ENCODE measurements around the gene IGFN1.

IGFN1 gene

GRCh38 chr1:201185527-201186128 lies 5.0 kb upstream of the IGFN1 start:
- DNase-seq (ENCODE audit: low read depth): no peak

- DNase-seq (ENCODE audit: low read depth): no peak
These were observed 4.4 kb upstream of the IGFN1 start for GRCh38 chr1:201186192-201186591.

GRCh38 chr1:201189085-201189484 lies 1.5 kb upstream of the IGFN1 start:
- no peak for DNase-seq (ENCODE audit: low read depth)

GRCh38 chr1:201190005-201190404 lies 619 bp upstream of the IGFN1 start:
- no peak for DNase-seq (ENCODE audit: low read depth)

- DNase-seq (ENCODE audit: low read depth): no peak
These were observed 1.1 kb downstream of the IGFN1 start for GRCh38 chr1:201191653-201192260.

- DNase-seq (ENCODE audit: low read depth): no peak
These were observed 1.7 kb downstream of the IGFN1 start for GRCh38 chr1:201192261-201192788.

GRCh38 chr1:201194046-201194445 lies 3.4 kb downstream of the IGFN1 start:
- DNase-seq (ENCODE audit: low read depth): no peak

- DNase-seq (ENCODE audit: low read depth): no peak
These were observed 8.0 kb downstream of the IGFN1 start for GRCh38 chr1:201198598-201198997.

GRCh38 chr1:201205036-201205435 lies 14.4 kb downstream of the IGFN1 start:
- no peak for DNase-seq (ENCODE audit: low read depth)

- no peak for DNase-seq (ENCODE audit: low read depth)
These were observed 15.6 kb downstream of the IGFN1 start for GRCh38 chr1:201206176-201206575.

GRCh38 chr1:201207046-201207445 lies 16.4 kb downstream of the IGFN1 start:
- DNase-seq (ENCODE audit: low read depth): no peak

GRCh38 chr1:201208236-201208635 lies 17.6 kb downstream of the IGFN1 start:
- no peak for DNase-seq (ENCODE audit: low read depth)

- no peak for DNase-seq (ENCODE audit: low read depth)
These were observed 21.4 kb downstream of the IGFN1 start for GRCh38 chr1:201212056-201212455.

GRCh38 chr1:201212461-201213055 lies 21.9 kb downstream of the IGFN1 start:
- no peak for DNase-seq (ENCODE audit: low read depth)

- DNase-seq (ENCODE audit: low read depth): no peak
These were observed 22.6 kb downstream of the IGFN1 start for GRCh38 chr1:201213106-201213770.

GRCh38 chr1:201213926-201214325 lies 23.3 kb downstream of the IGFN1 start:
- no peak for DNase-seq (ENCODE audit: low read depth)

- no peak for DNase-seq (ENCODE audit: low read depth)
These were observed 23.8 kb downstream of the IGFN1 start for GRCh38 chr1:201214461-201214860.

- DNase-seq (ENCODE audit: low read depth): no peak
These were observed 24.3 kb downstream of the IGFN1 start for GRCh38 chr1:201214886-201215285.

- no peak for DNase-seq (ENCODE audit: low read depth)
These were observed 25.1 kb downstream of the IGFN1 start for GRCh38 chr1:201215531-201216357.

GRCh38 chr1:201216395-201217085 lies 25.9 kb downstream of the IGFN1 start:
- DNase-seq (ENCODE audit: low read depth): no peak

- DNase-seq (ENCODE audit: low read depth): no peak
These were observed 26.5 kb downstream of the IGFN1 start for GRCh38 chr1:201217146-201217545.

All from stimulated activated CD8-positive, alpha-beta memory T cell treated with anti-CD3 and anti-CD28 coated beads, Interleukin-15, amount 100 ng/mL, for 1 hour (primary cell).